GM12874 (cell line): ENCODE measurements around the gene LCLAT1.

Experiments
- CTCF ChIP-seq: IDR thresholded peaks from 2 replicates; pipeline ENCODE4 v1.5.1; 2011; ENCODE audit warnings: low read depth, mild to moderate bottlenecking, control low read depth, low read length, moderate library complexity; ENCODE audit not compliant: insufficient read depth

LCLAT1 gene

DNA sequence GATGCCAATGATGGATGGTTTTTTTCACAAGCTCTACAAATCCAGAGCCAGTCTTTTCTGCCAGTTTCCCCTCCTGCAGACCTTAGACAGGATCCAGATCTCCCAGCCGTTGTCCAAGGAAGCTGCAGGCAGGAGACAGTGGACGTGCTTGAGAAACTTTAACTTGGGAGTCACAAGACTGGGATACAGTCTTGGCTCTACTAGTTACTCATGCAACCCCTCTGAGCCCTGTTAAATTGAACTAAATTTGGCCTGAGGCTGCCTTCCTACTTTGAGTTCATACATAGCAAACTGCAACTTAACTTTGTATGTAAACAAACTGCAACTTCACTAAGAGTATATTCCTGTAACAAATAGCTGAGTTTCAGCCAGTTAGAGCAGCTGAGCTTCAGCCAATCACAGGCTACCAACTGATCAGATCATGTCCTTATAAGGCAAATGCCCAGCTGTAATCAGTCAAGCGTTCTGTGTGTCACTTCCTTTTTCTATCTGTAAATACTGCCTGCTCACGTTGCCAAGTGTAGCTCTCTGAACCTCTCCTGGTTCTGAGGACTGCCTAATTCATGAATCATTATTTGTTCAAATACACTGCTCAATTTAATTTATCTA, 219.3 kb downstream of the LCLAT1 start:
- no peak for TF ChIP-seq CTCF

DNA sequence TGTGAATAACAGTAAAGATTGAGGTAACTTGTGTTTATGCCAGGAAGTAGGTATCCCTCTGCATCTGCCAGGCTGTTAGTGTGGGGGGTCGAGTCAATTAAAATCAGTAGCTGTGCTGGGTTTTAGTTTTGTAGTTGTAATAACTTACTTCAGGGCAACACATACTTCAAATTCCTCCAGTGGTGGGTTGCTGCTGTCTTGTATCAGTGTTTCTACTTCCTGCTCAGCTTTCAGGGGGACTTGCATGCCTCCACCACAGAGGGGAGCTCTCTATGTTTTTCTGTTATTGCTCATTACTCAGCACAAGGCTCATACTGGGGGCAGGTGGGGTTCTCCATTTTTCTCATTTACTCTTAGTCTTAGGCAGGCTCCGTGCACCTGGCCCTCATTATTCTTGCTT, 223.4 kb downstream of the LCLAT1 start:
- no peak for TF ChIP-seq CTCF

- TF ChIP-seq CTCF: no peak
These were observed 226.1 kb downstream of the LCLAT1 start for GRCh38 chr2:30673127-30673526.

DNA sequence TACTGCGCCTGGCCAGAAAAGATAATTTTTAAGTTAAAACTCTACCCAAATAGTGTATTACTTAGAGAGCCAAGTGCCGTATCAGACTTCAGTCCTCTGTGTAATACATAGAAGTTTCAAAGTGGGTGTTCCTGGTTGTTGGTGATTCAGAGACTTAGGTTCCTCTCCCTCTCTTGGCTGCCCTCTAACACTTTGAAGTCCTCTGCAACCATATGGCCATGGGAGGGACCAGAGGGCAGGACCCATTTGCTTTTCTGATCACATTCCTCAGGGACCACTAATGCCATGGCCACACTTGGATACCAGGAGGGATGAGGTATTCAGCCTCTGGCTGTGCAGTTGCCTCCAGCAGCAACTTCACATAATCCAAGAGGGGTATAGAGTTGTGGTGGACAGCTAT, 228.7 kb downstream of the LCLAT1 start:
- TF ChIP-seq CTCF: no peak

- no peak for TF ChIP-seq CTCF
These were observed 230.2 kb downstream of the LCLAT1 start for GRCh38 chr2:30677231-30677630.

GRCh38 chr2:30677861-30678385, 230.9 kb downstream of the LCLAT1 start:
- no peak for TF ChIP-seq CTCF

- no peak for TF ChIP-seq CTCF
These were observed 231.5 kb downstream of the LCLAT1 start for GRCh38 chr2:30678410-30679137.
